GM12865 (cell line): ENCODE measurements around the gene MPZL2.

Experiments
- DNase-seq: peaks from one replicate; pipeline ENCODE4 v3.0.0; 2010; ENCODE audit warnings: low read depth
- H3K4me3 ChIP-seq: 2 replicates; pipeline ENCODE4 v1.5.1; 2011; ENCODE audit warnings: mild to moderate bottlenecking, low read depth, low read length, control low read depth
- TF ChIP-seq, protein P1 (sequence below): IDR thresholded peaks from 2 replicates; pipeline ENCODE4 v1.5.1; 2011; ENCODE audit warnings: low read length, control low read depth, low read depth, inconsistent platforms; ENCODE audit not compliant: insufficient read depth; ENCODE audit errors: missing control alignments

The MPZL2 gene

DNA sequence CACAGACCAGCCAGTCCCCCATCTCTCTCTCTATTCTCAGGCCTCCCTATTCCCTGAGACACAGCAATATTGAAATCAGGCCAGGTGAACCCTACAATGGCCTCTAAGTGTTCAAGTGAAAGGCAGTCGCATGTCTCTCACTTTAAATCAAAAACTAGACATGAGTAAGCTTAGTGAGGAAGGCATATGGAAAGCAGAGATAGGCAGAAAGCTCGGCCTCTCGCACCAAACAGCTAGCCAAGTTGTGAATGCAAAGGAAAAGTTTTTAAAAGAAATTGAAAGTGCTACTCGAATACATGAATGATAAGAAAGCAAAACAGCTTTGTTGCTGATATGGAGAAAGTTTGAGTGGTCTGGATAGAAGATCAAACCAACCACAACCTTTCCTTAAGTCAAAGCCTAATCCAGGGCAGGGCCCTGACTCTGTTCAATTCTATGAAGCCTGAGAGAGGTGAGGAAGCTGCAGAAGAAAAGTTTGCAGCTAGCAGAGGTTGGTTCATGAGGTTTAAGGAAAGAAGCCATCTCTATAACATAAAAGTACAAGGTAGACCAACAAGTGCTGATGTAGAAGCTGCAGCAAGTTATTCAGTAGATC, 19.8 kb upstream of the MPZL2 start:
- no peak overlapping the region for H3K4me3 ChIP-seq
- DNase-seq = no peak
- TF ChIP-seq, protein P1, sequence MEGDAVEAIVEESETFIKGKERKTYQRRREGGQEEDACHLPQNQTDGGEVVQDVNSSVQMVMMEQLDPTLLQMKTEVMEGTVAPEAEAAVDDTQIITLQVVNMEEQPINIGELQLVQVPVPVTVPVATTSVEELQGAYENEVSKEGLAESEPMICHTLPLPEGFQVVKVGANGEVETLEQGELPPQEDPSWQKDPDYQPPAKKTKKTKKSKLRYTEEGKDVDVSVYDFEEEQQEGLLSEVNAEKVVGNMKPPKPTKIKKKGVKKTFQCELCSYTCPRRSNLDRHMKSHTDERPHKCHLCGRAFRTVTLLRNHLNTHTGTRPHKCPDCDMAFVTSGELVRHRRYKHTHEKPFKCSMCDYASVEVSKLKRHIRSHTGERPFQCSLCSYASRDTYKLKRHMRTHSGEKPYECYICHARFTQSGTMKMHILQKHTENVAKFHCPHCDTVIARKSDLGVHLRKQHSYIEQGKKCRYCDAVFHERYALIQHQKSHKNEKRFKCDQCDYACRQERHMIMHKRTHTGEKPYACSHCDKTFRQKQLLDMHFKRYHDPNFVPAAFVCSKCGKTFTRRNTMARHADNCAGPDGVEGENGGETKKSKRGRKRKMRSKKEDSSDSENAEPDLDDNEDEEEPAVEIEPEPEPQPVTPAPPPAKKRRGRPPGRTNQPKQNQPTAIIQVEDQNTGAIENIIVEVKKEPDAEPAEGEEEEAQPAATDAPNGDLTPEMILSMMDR = no peak

- DNase-seq = no peak
- no peak overlapping the region for H3K4me3 ChIP-seq
- TF ChIP-seq, protein P1 = no peak
Measured at GRCh38 chr11:118283037-118283636, 19.0 kb upstream of the MPZL2 start.

GRCh38 chr11:118282606-118283005, 18.5 kb upstream of the MPZL2 start:
- H3K4me3 ChIP-seq = no peak overlapping the region
- DNase-seq = no peak
- TF ChIP-seq, protein P1 = no peak

- peak; percentile 73 for DNase-seq
- no peak overlapping the region for H3K4me3 ChIP-seq
- TF ChIP-seq, protein P1 = no peak
Measured at GRCh38 chr11:118281284-118281683, 17.2 kb upstream of the MPZL2 start.

GRCh38 chr11:118277312-118277711, 13.2 kb upstream of the MPZL2 start:
- H3K4me3 ChIP-seq = no peak overlapping the region
- TF ChIP-seq, protein P1 = no peak
- peak; percentile 73 for DNase-seq

DNA sequence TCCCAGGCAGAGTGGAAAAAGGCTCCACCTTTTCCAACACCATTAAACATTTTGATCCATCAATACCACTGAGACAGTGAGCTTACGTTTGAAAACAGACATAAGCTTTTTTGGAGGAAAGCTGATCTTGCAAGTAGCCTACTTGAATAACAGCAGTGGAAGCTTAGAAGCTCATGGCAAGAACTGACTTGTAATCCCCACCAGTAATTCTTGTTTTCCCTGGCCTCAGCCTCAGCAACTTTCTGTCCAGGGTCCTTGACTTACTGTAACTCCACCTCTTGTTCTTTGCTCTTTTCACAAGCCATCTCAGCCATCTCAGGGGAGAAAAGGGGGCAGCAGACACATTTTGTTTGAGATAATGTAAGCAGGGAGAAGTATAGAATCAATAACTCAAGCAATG, 12.3 kb upstream of the MPZL2 start:
- TF ChIP-seq, protein P1 = no peak
- DNase-seq = no peak
- no peak overlapping the region for H3K4me3 ChIP-seq

DNA sequence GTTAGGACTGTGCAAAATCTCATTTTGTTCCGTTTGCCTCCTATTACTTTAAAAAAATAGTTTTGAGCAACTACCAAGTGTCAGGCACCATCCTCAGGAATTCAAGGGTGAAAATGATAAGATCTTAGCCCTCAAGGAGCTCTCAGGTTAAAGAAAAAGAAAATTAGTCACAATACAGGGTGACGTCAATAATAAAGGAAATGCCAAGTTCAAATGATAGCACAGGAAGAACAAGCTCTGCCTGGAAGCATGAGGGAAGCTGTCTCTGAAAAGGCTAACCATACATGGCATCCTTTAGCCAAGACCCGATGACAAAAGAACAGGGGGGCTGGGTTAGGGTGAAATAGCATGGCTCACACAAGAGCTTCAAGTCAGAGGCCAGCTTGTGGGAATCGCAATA, 11.1 kb upstream of the MPZL2 start:
- TF ChIP-seq, protein P1 = no peak
- no peak for DNase-seq
- H3K4me3 ChIP-seq = no peak overlapping the region
